Endothelial cell of umbilical vein (primary cell): ENCODE data around the gene NAA10. TPM values are rescaled to one million over a fixed set of nuclear protein-coding genes. Genes with fewer than 3 reads are reported as not detected.

Experiments
- BruUV-seq: library from RNA; stranded (reverse); fragments of 400-500 nt; replicated peaks from 2 replicates; lab custom pipeline; 2021; lab: Mats Ljungman, UMichigan
- CTCF ChIA-PET: fragments of 300-600, 350-600 bp; sonication (Branson Sonifier 250); formaldehyde crosslinking; loops from one replicate; lab custom pipeline; 2021; ENCODE audit warnings: antibody characterized with exemption, inconsistent platforms; lab: Charles Lee
- POLR2A ChIA-PET: fragments of 300-600, 350-600 bp; sonication (Branson Sonifier 250); formaldehyde crosslinking; loops from one replicate; lab custom pipeline; 2021; ENCODE audit warnings: antibody characterized with exemption, inconsistent platforms; lab: Charles Lee
- DNase-seq: peaks from one replicate; pipeline ENCODE4 v3.0.0-alpha.2; 2011; ENCODE audit warnings: low read depth, low spot score
- FAIRE-seq: peaks from 2 replicates; lab custom pipeline; 2011; peaks lifted over from hg19 to GRCh38; lab: Jason Lieb, UNC
- H2AFZ ChIP-seq: 2 replicates; pipeline ENCODE4 v1.6.0; 2012; ENCODE audit warnings: low read depth, low read length, control low read depth, inconsistent platforms
- H3K27ac ChIP-seq: 2 replicates; pipeline ENCODE4 v1.5.1; 2011; ENCODE audit warnings: low read depth, mild to moderate bottlenecking, control low read depth, low read length, moderate library complexity; ENCODE audit not compliant: insufficient read depth
- H3K27me3 ChIP-seq, 2 experiments: 2 replicates each; pipeline versions ENCODE4 v1.6.0 to v1.6.1; 2011; ENCODE audit warnings: low read length in 2 of 2, mixed read lengths in 1 of 2; ENCODE audit not compliant: control insufficient read depth in 2 of 2, insufficient read depth in 2 of 2
- H3K36me3 ChIP-seq, 2 experiments: 2 replicates in 1 of 2; 3 replicates in 1 of 2; pipeline ENCODE4 v1.5.1; 2011; ENCODE audit warnings: low read length in 2 of 2, mild to moderate bottlenecking in 1 of 2, moderate library complexity in 1 of 2; ENCODE audit not compliant: control insufficient read depth in 2 of 2, insufficient read depth in 2 of 2; ENCODE audit errors: extremely low read depth in 1 of 2
- H3K4me1 ChIP-seq: 3 replicates; pipeline ENCODE4 v1.5.1; 2011; ENCODE audit warnings: mild to moderate bottlenecking, low read length; ENCODE audit not compliant: control insufficient read depth, insufficient read depth; ENCODE audit errors: extremely low read depth
- H3K4me2 ChIP-seq: 2 replicates; pipeline ENCODE4 v1.6.1; 2011; ENCODE audit warnings: low read length, control low read depth, mixed read lengths; ENCODE audit not compliant: insufficient read depth
- H3K4me3 ChIP-seq, 3 experiments: fragments of 200-600 bp in 1 of 3; sonication (generic), shearing (Covaris generic) in 1 of 3; replicated peaks in 1 of 3; 2 replicates each; pipeline ENCODE4 v1.5.1; 2011 to 2016; ENCODE audit warnings: control low read depth in 3 of 3, low read length in 3 of 3, mild to moderate bottlenecking in 2 of 3, inconsistent platforms in 1 of 3, low read depth in 1 of 3, moderate library complexity in 1 of 3; ENCODE audit not compliant: insufficient read depth in 1 of 3
- H3K79me2 ChIP-seq: 2 replicates; pipeline ENCODE4 v1.6.0; 2012; ENCODE audit warnings: low read length, inconsistent platforms; ENCODE audit not compliant: control insufficient read depth, insufficient read depth
- H3K9ac ChIP-seq: replicated peaks from 2 replicates; pipeline ENCODE3; 2011; ENCODE audit warnings: low read length, control low read depth; ENCODE audit not compliant: insufficient read depth; ENCODE audit errors: extremely low read depth
- H3K9me1 ChIP-seq: replicated peaks from 3 replicates; pipeline ENCODE4 v1.6.0; 2011; ENCODE audit warnings: mild to moderate bottlenecking, low read length; ENCODE audit not compliant: control insufficient read depth, insufficient read depth; ENCODE audit errors: extremely low read depth
- H3K9me3 ChIP-seq: replicated peaks from 2 replicates; pipeline ENCODE4 v1.5.1; 2012; ENCODE audit warnings: low read length, inconsistent platforms; ENCODE audit not compliant: control insufficient read depth, insufficient read depth
- H4K20me1 ChIP-seq: replicated peaks from 2 replicates; pipeline ENCODE3; 2011; ENCODE audit warnings: mild to moderate bottlenecking, low read length; ENCODE audit not compliant: control insufficient read depth, insufficient read depth; ENCODE audit errors: extremely low read depth
- CTCF ChIP-seq, 2 donors: IDR thresholded peaks; 1 replicate in 1 of 2; 2 replicates in 1 of 2; pipeline ENCODE4 v1.5.1; 2011; ENCODE audit warnings: low read length in 2 of 2, mild to moderate bottlenecking in 2 of 2, moderate library complexity in 2 of 2, control low read depth in 1 of 2, inconsistent platforms in 1 of 2, low read depth in 1 of 2; ENCODE audit not compliant: insufficient read depth in 1 of 2; ENCODE audit errors: extremely low read depth in 1 of 2
- EZH2 ChIP-seq: IDR thresholded peaks from 2 replicates; pipeline ENCODE4 v1.6.1; 2012; ENCODE audit warnings: borderline replicate concordance, low read depth, mild to moderate bottlenecking, moderate library complexity, low read length, inconsistent platforms; ENCODE audit not compliant: severe bottlenecking
- FOS ChIP-seq: IDR thresholded peaks from 2 replicates; pipeline ENCODE4 v1.6.1; 2011; ENCODE audit warnings: mild to moderate bottlenecking, low read length, moderate library complexity, borderline replicate concordance; ENCODE audit not compliant: insufficient read depth
- GATA2 ChIP-seq: IDR thresholded peaks from 2 replicates; pipeline ENCODE4 v1.7.0; 2011; ENCODE audit warnings: low read depth, mild to moderate bottlenecking, moderate library complexity, mixed read lengths, low read length; ENCODE audit not compliant: insufficient read length, insufficient read depth
- JUN ChIP-seq: IDR thresholded peaks from 2 replicates; pipeline ENCODE4 v1.6.1; 2011; ENCODE audit warnings: borderline replicate concordance, low read depth; ENCODE audit not compliant: insufficient read length, insufficient read depth
- MAX ChIP-seq: IDR thresholded peaks from 2 replicates; pipeline ENCODE4 v1.6.1; 2011; ENCODE audit not compliant: insufficient read depth, insufficient read length
- MYC ChIP-seq: IDR thresholded peaks from one replicate; pipeline ENCODE4 v1.6.1; 2011; ENCODE audit warnings: mild to moderate bottlenecking, low read depth, low read length
- POLR2A ChIP-seq: IDR thresholded peaks from 2 replicates; pipeline ENCODE4 v1.6.1; 2012; ENCODE audit warnings: low read depth, mild to moderate bottlenecking, control low read depth, low read length
- POLR2AphosphoS5 ChIP-seq: IDR thresholded peaks from 2 replicates; pipeline ENCODE4 v1.6.1; 2012; ENCODE audit warnings: low read depth, mild to moderate bottlenecking, control low read depth, low read length, moderate library complexity; ENCODE audit not compliant: insufficient read depth
- dilution Hi-C: fragments of 300-500 bp; cut with MboI; formaldehyde crosslinking; loops from one replicate; pipeline ENCODE4 v1.15.0; 2019; ENCODE audit warnings: low sequenced_read_pairs; ENCODE audit not compliant: extremely low pct_ligation_motif_present
- intact Hi-C: fragments of 100-400 bp; cut with micrococcal nuclease; formaldehyde crosslinking; loops from one replicate; pipeline ENCODE4 v1.10.0; 2022
- polyA plus RNA-seq, 4 experiments: library from polyadenylated mRNA; depleted of rRNA in 3 of 4; stranded (reverse) in 3 of 4; unstranded in 1 of 4; fragments of >200 nt; gene quantifications; 2 replicates each; pipeline versions ENCODE4 v1.2.1 to v1.2.3, GENCODE V29; 2011 to 2012; ENCODE audit warnings: missing spikeins in 1 of 4
- total RNA-seq: library from RNA; stranded (reverse); gene quantifications from 2 replicates; pipeline ENCODE4 v1.2.3, GENCODE V29; 2021

Gene NAA10
- total and polyA plus RNA-seq, 2 donors (not counting 3 experiments of a cell fraction or from before 2014, with no cell fraction given) = 141 to 144 TPM

GRCh38 chrX:153931151-153931550 lies 3.7 kb downstream of the NAA10 start:
- no TSS peak for BruUV-seq
- H3K9me1 ChIP-seq = no peaks in the 10 kb centered on the region
- FAIRE-seq = no peak
- no peak for TF ChIP-seq FOS
- TF ChIP-seq MYC = no peak
- TF ChIP-seq CTCF (IDR thresholded peaks at IDR 0.05; ENCODE audit: extremely low read depth in 1 of 2, insufficient read depth in 1 of 2, low read depth in 1 of 2, low read length in 2 of 2) = no peak
- no peak for TF ChIP-seq POLR2AphosphoS5
- no peak for TF ChIP-seq POLR2A
- TF ChIP-seq GATA2 = no peak
- no peak for TF ChIP-seq JUN
- no peak for TF ChIP-seq EZH2
- no peak for TF ChIP-seq MAX
- no peak overlapping the region for H3K4me2 ChIP-seq
- H3K27me3 ChIP-seq = no peaks in the 10 kb centered on the region
- dilution Hi-C loops = no loop called here
- H3K27ac ChIP-seq = no peak overlapping the region
- H3K36me3 ChIP-seq = peaks cover 0 to 14% of the 10 kb centered on the region in 2 experiments
- intact Hi-C loops = no loop called here
- H3K79me2 ChIP-seq = peaks cover 28% of the 10 kb centered on the region
- H3K4me1 ChIP-seq = peaks cover 22% of the 10 kb centered on the region
- DNase-seq = no peak
- POLR2A ChIA-PET = no interaction called here
- CTCF ChIA-PET = interaction anchor here (2.2 kb wide), 1 partner anchor 16 kb away, joined by 10 read pairs; no protein-coding TSS in a partner anchor
- H3K4me3 ChIP-seq = no peak overlapping the region
- H3K9ac ChIP-seq = no peak overlapping the region
- no peaks in the 10 kb centered on the region for H4K20me1 ChIP-seq
- no peaks in the 10 kb centered on the region for H3K9me3 ChIP-seq
- no peak overlapping the region for H2AFZ ChIP-seq
